ENCODE results near the gene HOXC6.

HOXC6 gene

GRCh38 chr12:53989227-53990113 lies 38.8 kb upstream of the HOXC6 start:
- no peak for DNase-seq (ENCODE audit: low read depth, low spot score)
- no peak overlapping the region for H3K27ac ChIP-seq

GRCh38 chr12:53990311-53991076 lies 37.7 kb upstream of the HOXC6 start:
- H3K27ac ChIP-seq = no peak overlapping the region
- no peak for DNase-seq (ENCODE audit: low read depth, low spot score)

- no peak overlapping the region for H3K27ac ChIP-seq
- no peak for DNase-seq (ENCODE audit: low read depth, low spot score)
Observed at GRCh38 chr12:53991077-53991460, 37.2 kb upstream of the HOXC6 start.

GRCh38 chr12:53992377-53992889 lies 35.8 kb upstream of the HOXC6 start:
- no peak for DNase-seq (ENCODE audit: low read depth, low spot score)
- H3K27ac ChIP-seq = no peak overlapping the region

- H3K27ac ChIP-seq = no peak overlapping the region
- DNase-seq (ENCODE audit: low read depth, low spot score) = no peak
Observed at GRCh38 chr12:53993162-53994008, 34.9 kb upstream of the HOXC6 start.

GRCh38 chr12:53994009-53994263 lies 34.3 kb upstream of the HOXC6 start:
- no peak for DNase-seq (ENCODE audit: low read depth, low spot score)
- H3K27ac ChIP-seq = no peak overlapping the region

- DNase-seq (ENCODE audit: low read depth, low spot score) = no peak
- no peak overlapping the region for H3K27ac ChIP-seq
Observed at GRCh38 chr12:53994264-53995001, 33.8 kb upstream of the HOXC6 start.

GRCh38 chr12:53995002-53995377 lies 33.2 kb upstream of the HOXC6 start:
- no peak overlapping the region for H3K27ac ChIP-seq
- DNase-seq (ENCODE audit: low read depth, low spot score) = no peak

GRCh38 chr12:53995378-53996239 lies 32.6 kb upstream of the HOXC6 start:
- no peak for DNase-seq (ENCODE audit: low read depth, low spot score)
- H3K27ac ChIP-seq = no peak overlapping the region

GRCh38 chr12:53996240-53997203 lies 31.7 kb upstream of the HOXC6 start:
- DNase-seq (ENCODE audit: low read depth, low spot score) = no peak
- no peak overlapping the region for H3K27ac ChIP-seq

- DNase-seq (ENCODE audit: low read depth, low spot score) = no peak
- no peak overlapping the region for H3K27ac ChIP-seq
Observed at GRCh38 chr12:53997204-53998109, 30.8 kb upstream of the HOXC6 start.

GRCh38 chr12:53998110-53998899 lies 29.9 kb upstream of the HOXC6 start:
- H3K27ac ChIP-seq = no peak overlapping the region
- DNase-seq (ENCODE audit: low read depth, low spot score) = no peak

GRCh38 chr12:53998900-53999236 lies 29.4 kb upstream of the HOXC6 start:
- H3K27ac ChIP-seq = no peak overlapping the region
- no peak for DNase-seq (ENCODE audit: low read depth, low spot score)

- DNase-seq (ENCODE audit: low read depth, low spot score) = no peak
- H3K27ac ChIP-seq = no peak overlapping the region
Observed at GRCh38 chr12:53999559-54000115, 28.6 kb upstream of the HOXC6 start.

GRCh38 chr12:54000116-54001114 lies 27.8 kb upstream of the HOXC6 start, which contains the start of gene HOXC9:
Gene HOXC9, plus strand, starts transcription at chr12:54000161. Its CDS starts 28 bp downstream, at chr12:54000189.
- H3K27ac ChIP-seq = no peak within 1 kb of the TSS
- DNase-seq (ENCODE audit: low read depth, low spot score) = no peak

All from epithelial cell of prostate (primary cell).